Measurements from ENCODE around the gene GLT1D1.

GRCh38 chr12:128820723-128821432 lies 32.4 kb upstream of the GLT1D1 start:
- no peak for TF ChIP-seq CTCF (IDR thresholded peaks at IDR 0.05)
- TF ChIP-seq ZFX (IDR thresholded peaks at IDR 0.05; ENCODE audit: borderline replicate concordance), result no peak
